SJCRH30 (cell line): ENCODE results near the gene RABGAP1L. TPM values are rescaled to one million over a fixed set of nuclear protein-coding genes. Genes with fewer than 3 reads are reported as not detected.

Experiments
- DNase-seq, 2 experiments: peaks; one replicate each; pipeline ENCODE4 v3.0.0-alpha.2; 2015 to 2020
- H3K27ac ChIP-seq: fragments of 250-450 bp; sonication (Bioruptor Pico); 2 replicates; pipeline ENCODE4 v1.5.1; 2020; ENCODE audit warnings: mild to moderate bottlenecking, moderate library complexity
- H3K27me3 ChIP-seq: fragments of 250-450 bp; sonication (Bioruptor Pico); 2 replicates; pipeline ENCODE4 v1.5.1; 2020; ENCODE audit warnings: mild to moderate bottlenecking, moderate library complexity
- H3K36me3 ChIP-seq: fragments of 250-450 bp; sonication (Bioruptor Pico); 2 replicates; pipeline ENCODE4 v1.5.1; 2020; ENCODE audit warnings: mild to moderate bottlenecking, moderate library complexity
- H3K4me1 ChIP-seq: fragments of 250-450 bp; sonication (Bioruptor Pico); 2 replicates; pipeline ENCODE4 v1.5.1; 2020; ENCODE audit warnings: mild to moderate bottlenecking, moderate library complexity
- H3K4me3 ChIP-seq: fragments of 250-450 bp; sonication (Bioruptor Pico); 2 replicates; pipeline ENCODE4 v1.5.1; 2020; ENCODE audit warnings: mild to moderate bottlenecking, moderate library complexity
- H3K9me3 ChIP-seq: fragments of 250-450 bp; sonication (Bioruptor Pico); replicated peaks from 2 replicates; pipeline ENCODE4 v1.5.1; 2020; ENCODE audit warnings: mild to moderate bottlenecking, moderate library complexity
- total RNA-seq: library from RNA; depleted of rRNA; stranded (reverse); fragments of >200 nt; shearing (Covaris generic); gene quantifications from 2 replicates; pipeline ENCODE4 v1.2.3, GENCODE V29; 2014

Gene RABGAP1L
- total RNA-seq, 1 experiment from 2014 or later, result 22.6 TPM

DNA sequence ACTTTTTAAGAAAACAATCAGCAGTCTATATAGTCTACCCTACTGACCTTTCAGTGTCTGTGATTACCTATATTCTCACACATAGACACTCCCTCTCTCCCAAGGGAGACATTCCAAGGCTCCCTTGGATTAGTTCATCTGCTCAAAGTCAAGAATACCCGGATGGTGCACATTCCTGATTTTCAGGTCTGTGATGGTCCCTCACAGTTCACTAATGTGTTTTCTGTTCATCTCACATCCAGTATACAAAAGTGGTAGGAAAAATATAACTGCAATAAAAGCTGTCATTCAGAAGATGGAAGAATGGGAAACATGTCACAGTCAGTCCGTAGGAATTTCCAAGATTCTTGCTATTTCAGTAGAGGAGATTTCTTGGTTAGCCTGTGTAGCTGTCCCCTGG, 616.3 kb downstream of the RABGAP1L start:
- H3K4me3 ChIP-seq, result no peak overlapping the region
- no peaks in the 10 kb centered on the region for H3K4me1 ChIP-seq
- no peak overlapping the region for H3K27ac ChIP-seq
- DNase-seq, result no peak
- no peaks in the 10 kb centered on the region for H3K36me3 ChIP-seq
- H3K9me3 ChIP-seq, result no peaks in the 10 kb centered on the region
- H3K27me3 ChIP-seq, result no peaks in the 10 kb centered on the region

DNA sequence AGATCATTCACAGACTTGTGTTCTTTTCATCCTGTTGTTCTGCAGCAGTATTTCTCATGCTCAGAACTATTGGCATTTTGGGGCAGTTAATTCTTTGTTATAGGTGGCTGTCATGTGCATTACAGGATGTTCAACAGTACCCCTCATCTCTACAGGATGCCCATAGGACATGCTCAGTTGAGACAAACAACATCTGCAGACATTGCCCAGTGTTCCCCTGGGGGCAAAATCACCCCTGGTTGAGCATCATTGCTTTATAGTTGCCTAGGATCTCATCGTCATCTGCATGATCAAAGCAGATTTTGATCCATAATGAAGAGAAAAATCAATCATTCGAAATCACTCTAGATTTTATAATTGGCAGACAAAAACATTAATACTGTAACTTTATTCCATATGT, 617.9 kb downstream of the RABGAP1L start:
- Histone ChIP-seq H3K27ac (no peak overlapping the region), H3K4me3 (no peak overlapping the region), H3K9me3 (no peaks in the 10 kb centered on the region), H3K4me1 (no peaks in the 10 kb centered on the region), H3K27me3 (no peaks in the 10 kb centered on the region), H3K36me3 (no peaks in the 10 kb centered on the region)
- no peak for DNase-seq

DNA sequence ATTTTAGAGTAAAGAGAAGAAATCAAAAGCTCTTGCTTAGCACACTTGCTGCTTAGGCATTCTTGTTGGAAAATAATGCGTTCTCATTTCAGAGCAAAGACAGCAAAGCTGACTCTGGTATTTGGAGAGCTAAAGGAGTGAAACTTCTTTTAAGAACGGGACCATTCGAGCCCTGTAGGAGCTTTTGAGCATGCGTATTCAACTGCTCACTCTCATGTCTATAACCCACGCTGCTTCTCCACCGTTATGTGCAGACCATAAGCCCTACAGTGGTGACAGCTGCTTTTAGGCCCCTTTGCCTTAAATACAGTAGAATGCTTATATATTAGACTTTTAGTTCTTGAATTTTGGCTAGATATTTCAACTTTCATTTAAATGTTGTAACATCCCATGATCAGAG, 626.2 kb downstream of the RABGAP1L start:
- H3K9me3 ChIP-seq, result no peaks in the 10 kb centered on the region
- no peaks in the 10 kb centered on the region for H3K27me3 ChIP-seq
- H3K27ac ChIP-seq, result peak overlapping the region; percentile 34
- peaks cover 16% of the 10 kb centered on the region; the same call in 1 of the 2 replicates for H3K4me1 ChIP-seq
- H3K36me3 ChIP-seq, result no peaks in the 10 kb centered on the region
- H3K4me3 ChIP-seq, result peak overlapping the region; percentile 34
- DNase-seq, result peak; percentile 43 to 69

DNA sequence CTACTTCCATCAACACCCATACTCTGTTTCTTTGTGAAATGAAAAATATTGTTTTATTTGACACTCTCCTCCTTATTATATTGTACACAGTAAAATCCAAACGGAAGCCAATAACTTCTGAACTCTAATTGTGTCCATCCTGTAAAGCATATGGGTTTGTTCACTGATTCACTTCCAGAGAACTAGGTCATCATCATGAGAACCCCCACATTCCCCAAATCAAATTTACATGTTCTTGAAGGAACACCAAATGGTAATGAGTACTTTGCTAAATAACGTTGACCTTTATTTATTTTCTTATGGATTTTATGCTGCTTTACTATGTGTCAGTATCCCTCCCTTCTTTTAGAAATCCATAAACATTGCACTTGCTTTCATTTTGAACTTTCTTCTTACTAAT, 627.0 kb downstream of the RABGAP1L start:
- Histone ChIP-seq H3K9me3 (no peaks in the 10 kb centered on the region), H3K27ac (no peak overlapping the region), H3K27me3 (no peaks in the 10 kb centered on the region), H3K4me3 (no peak overlapping the region), H3K4me1 (peaks cover 16% of the 10 kb centered on the region; the same call in 1 of the 2 replicates), H3K36me3 (no peaks in the 10 kb centered on the region)
- no peak for DNase-seq

DNA sequence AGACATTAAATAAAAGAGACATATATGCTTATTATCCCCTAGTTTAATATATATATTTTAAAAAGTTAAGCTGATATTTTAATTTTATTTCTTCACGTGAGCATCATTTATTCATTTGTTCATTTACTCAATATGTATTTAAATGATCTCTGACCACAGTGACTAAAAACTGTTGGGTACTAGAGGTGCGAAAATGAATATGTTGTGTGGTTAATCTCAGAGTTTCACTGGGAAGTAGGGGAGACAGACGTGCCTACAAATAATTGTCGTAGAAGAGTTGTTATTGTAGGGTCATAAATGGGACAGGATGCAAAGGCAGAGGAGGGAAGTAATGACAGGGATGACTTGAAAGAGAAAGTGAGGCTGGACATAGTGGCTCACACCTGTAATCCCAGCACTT, 627.4 kb downstream of the RABGAP1L start:
- DNase-seq, result no peak
- H3K27ac ChIP-seq, result no peak overlapping the region
- no peaks in the 10 kb centered on the region for H3K9me3 ChIP-seq
- no peak overlapping the region for H3K4me3 ChIP-seq
- no peaks in the 10 kb centered on the region for H3K36me3 ChIP-seq
- peaks cover 16% of the 10 kb centered on the region; the same call in 1 of the 2 replicates for H3K4me1 ChIP-seq
- no peaks in the 10 kb centered on the region for H3K27me3 ChIP-seq

DNA sequence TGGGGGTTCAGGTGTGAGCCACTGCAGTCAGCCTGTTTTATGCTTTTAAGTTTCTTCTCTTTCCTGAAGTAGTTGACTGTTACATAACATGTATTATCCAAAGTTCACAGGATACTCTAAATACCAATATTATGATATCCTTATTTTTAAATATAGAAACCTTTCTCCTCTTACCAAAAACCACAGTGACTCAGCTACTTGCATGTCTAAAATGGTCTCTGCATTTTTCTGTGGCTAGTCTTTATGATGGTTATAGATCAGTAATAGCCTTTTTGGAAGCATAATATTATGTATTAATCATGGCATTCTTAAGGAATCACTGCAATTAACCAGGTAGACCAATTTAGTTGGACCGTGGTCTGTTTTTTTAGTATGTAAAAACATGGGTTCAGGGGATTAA, 629.7 kb downstream of the RABGAP1L start:
- Histone ChIP-seq H3K9me3 (no peaks in the 10 kb centered on the region), H3K27me3 (no peaks in the 10 kb centered on the region), H3K4me3 (no peak overlapping the region), H3K36me3 (no peaks in the 10 kb centered on the region), H3K4me1 (peaks cover 16% of the 10 kb centered on the region; the same call in 1 of the 2 replicates), H3K27ac (peak overlapping the region; percentile 52)
- DNase-seq, result no peak

DNA sequence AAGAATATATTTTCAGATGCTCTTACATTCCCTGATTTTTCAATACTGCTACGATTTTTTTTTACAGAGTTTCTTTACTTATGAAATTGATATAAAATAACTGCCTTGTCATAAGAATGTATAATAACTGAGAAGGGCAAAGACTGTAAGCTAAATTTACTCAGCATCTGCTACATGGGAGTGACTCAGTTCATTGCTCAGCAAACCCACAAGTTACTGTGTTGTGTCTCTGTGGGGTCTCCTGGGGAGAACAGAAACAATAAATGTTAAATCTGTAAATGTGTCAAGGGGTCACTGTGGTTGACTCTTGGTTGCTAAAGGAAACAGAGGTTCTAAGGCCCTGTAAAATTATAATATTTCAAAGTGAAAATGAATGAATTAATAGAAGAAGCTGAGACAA, 630.1 kb downstream of the RABGAP1L start:
- peak overlapping the region; percentile 52 for H3K27ac ChIP-seq
- H3K36me3 ChIP-seq, result no peaks in the 10 kb centered on the region
- H3K4me3 ChIP-seq, result no peak overlapping the region
- peaks cover 19% of the 10 kb centered on the region for H3K4me1 ChIP-seq
- H3K27me3 ChIP-seq, result no peaks in the 10 kb centered on the region
- DNase-seq, result peak in 1 of 2 experiments; percentile 30
- no peaks in the 10 kb centered on the region for H3K9me3 ChIP-seq

DNA sequence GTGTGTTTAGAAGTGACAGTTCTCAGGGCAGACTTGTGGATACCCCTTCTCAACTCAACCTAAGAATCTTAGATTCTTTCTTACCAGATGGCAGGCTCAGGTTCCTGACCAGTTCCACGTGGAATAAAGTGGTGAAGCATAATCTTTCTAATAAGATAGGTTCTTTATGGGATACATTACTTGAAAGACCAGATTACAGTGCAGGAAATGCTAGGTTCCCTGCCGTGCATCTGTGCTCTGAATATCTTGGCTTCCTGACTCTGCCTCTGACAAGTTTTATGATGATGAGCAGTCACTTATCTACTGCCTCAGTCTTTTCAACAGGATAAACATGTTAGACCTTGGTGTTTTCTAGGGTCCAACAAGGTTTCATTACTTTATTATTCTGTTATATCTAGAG, 632.5 kb downstream of the RABGAP1L start:
- H3K4me3 ChIP-seq, result no peak overlapping the region
- no peaks in the 10 kb centered on the region for H3K36me3 ChIP-seq
- H3K27me3 ChIP-seq, result no peaks in the 10 kb centered on the region
- no peaks in the 10 kb centered on the region for H3K9me3 ChIP-seq
- no peak for DNase-seq
- H3K27ac ChIP-seq, result no peak overlapping the region
- peaks cover 32% of the 10 kb centered on the region for H3K4me1 ChIP-seq

DNA sequence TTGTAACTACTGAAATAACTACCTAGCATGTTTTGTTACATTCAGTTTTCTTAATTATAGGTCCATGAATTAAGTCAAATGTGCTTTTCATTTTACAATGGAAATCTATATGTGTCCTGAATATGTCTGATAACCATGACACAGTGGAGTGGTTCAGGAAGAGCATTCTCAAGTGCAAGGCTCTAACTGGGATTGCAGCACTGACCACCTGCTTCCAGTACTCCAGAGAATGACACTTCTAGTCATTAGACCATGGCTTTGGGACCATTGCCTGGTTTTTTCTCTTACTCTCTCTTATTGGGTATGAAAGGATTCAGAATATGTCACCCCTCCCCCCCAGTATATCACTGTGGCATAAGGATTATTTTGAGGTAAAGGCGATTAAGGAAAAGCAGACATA, 635.5 kb downstream of the RABGAP1L start:
- peak; percentile 65 to 86 for DNase-seq

DNA sequence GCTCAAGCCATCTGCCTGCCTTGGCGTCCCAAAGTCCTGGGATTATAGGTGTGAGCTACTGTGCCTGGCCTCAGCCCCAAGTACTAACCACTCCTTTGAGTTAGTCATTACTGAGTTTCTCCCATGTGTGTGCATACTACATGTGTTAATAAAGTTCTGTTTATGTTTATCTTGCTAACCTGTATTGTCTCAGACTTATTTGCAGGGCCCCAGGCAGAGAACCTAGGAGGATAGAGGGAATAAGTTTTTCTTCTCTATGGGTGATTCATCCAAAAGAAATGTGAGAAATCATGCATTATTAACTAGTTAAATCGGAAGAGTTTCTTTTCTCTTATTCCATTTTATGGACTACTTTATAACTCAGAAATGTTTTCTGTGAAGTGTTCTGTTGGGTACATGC, 636.5 kb downstream of the RABGAP1L start:
- H3K36me3 ChIP-seq, result no peaks in the 10 kb centered on the region
- no peaks in the 10 kb centered on the region for H3K9me3 ChIP-seq
- no peaks in the 10 kb centered on the region for H3K27me3 ChIP-seq
- H3K4me3 ChIP-seq, result no peak overlapping the region
- peaks cover 30% of the 10 kb centered on the region for H3K4me1 ChIP-seq
- no peak overlapping the region for H3K27ac ChIP-seq
- no peak for DNase-seq

More for the DNA sequence above, 635.5 kb downstream of the RABGAP1L start:
- Histone ChIP-seq H3K27ac (peak overlapping the region; percentile 46), H3K4me1 (peaks cover 29% of the 10 kb centered on the region), H3K9me3 (no peaks in the 10 kb centered on the region), H3K4me3 (no peak overlapping the region), H3K27me3 (no peaks in the 10 kb centered on the region), H3K36me3 (no peaks in the 10 kb centered on the region)

DNA sequence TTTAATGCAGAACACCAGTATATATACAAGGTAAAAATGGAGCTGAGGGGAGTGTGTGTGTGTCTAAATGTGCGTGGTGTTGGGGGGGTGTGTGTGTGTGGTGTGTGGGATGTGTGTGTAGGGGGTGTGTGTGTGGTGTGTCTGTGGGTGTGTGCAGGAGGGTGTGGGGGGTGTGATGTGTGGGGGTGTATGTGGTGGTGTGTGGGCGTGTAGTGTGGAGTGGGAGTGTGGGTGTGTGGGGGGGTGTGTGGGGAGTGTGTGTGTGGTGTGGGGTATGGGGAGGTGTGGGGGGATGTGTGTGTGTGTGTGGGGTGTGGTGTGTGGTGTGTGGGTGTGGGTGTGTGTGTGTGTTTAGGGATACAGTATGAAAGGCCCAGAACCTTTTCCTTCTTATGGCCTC, 638.1 kb downstream of the RABGAP1L start:
- H3K27ac ChIP-seq, result no peak overlapping the region
- H3K4me3 ChIP-seq, result no peak overlapping the region
- no peaks in the 10 kb centered on the region for H3K36me3 ChIP-seq
- H3K4me1 ChIP-seq, result peaks cover 32% of the 10 kb centered on the region
- H3K27me3 ChIP-seq, result no peaks in the 10 kb centered on the region
- DNase-seq, result no peak
- H3K9me3 ChIP-seq, result no peaks in the 10 kb centered on the region

DNA sequence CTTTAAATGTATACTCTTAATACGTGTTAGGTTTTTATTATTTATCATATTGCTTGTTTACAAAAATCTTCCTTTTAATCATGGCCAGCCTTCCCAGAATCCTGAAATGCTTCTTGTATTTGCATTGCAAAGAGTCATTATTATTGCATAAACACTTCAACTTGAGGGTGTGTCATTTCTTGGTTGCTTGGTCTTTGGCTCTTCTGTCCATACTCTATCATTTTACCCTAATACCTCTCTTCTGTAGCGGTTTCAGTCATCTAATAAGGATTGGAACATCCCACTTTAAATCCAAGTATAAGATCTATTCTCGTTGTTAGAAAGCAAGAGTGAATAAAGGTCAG, 639.8 kb downstream of the RABGAP1L start:
- H3K36me3 ChIP-seq, result no peaks in the 10 kb centered on the region
- H3K9me3 ChIP-seq, result no peaks in the 10 kb centered on the region
- peaks cover 32% of the 10 kb centered on the region for H3K4me1 ChIP-seq
- no peak for DNase-seq
- no peaks in the 10 kb centered on the region for H3K27me3 ChIP-seq
- H3K27ac ChIP-seq, result peak overlapping the region; percentile 65
- H3K4me3 ChIP-seq, result peak overlapping the region; percentile 61

DNA sequence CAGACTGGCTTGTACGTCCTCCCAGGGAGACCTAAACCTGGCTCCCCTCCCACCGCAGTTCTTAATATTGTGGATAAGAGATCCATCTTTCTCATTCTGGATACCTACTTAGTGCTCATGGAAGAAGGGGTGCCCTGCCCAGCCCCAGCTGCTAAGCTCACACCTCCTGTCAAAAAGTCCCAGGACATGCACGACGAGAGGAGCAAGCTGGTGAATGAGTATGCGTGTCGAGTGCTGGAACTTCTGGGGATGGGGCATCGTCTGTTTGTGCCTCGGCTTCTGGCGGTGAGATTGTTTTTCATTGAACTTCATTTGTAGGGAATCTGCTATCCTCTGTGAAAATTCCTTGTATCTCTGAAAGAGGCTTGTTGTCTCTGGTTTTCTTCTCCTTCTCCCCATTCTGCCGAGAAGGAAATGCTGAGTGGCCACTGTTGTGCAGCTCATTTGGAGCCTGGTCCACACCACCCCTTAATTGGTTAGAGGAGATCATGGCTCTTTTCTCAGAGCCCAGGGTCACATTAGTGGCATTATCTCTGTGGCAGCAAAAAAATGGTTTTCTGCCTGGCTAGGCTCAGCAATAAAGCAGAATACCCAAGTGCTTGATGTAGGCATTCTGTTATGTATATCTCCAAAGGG, 641.0 kb downstream of the RABGAP1L start:
- peaks cover 20% of the 10 kb centered on the region for H3K4me1 ChIP-seq
- H3K4me3 ChIP-seq, result peak overlapping the region; percentile 61
- DNase-seq, result peak in 1 of 2 experiments; percentile 35
- peak overlapping the region; percentile 65 for H3K27ac ChIP-seq
- H3K27me3 ChIP-seq, result no peaks in the 10 kb centered on the region
- H3K9me3 ChIP-seq, result no peaks in the 10 kb centered on the region
- no peaks in the 10 kb centered on the region for H3K36me3 ChIP-seq

DNA sequence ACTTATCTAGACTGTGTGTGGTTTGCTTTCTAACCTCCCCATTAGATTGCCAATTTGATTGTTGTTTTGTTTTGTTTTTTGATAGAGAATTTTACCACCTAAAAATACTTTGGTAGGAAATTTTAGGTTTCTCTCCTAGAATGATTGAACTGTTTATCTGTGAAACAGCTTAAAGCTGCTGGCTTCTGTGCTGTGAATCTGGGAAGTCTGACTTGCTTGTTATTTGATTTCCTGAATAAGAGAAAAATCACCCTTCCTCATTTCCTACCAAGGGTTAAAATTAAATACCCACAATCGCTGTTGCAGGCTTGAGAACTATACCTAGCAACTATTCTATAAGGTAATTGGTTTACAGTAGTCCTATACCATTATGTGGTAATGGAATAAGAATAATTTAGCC, 641.6 kb downstream of the RABGAP1L start:
- no peak for DNase-seq
- no peaks in the 10 kb centered on the region for H3K36me3 ChIP-seq
- no peaks in the 10 kb centered on the region for H3K9me3 ChIP-seq
- H3K4me3 ChIP-seq, result peak overlapping the region; percentile 61
- H3K27me3 ChIP-seq, result no peaks in the 10 kb centered on the region
- H3K4me1 ChIP-seq, result peaks cover 15% of the 10 kb centered on the region
- no peak overlapping the region; the same call in 1 of the 2 replicates for H3K27ac ChIP-seq

DNA sequence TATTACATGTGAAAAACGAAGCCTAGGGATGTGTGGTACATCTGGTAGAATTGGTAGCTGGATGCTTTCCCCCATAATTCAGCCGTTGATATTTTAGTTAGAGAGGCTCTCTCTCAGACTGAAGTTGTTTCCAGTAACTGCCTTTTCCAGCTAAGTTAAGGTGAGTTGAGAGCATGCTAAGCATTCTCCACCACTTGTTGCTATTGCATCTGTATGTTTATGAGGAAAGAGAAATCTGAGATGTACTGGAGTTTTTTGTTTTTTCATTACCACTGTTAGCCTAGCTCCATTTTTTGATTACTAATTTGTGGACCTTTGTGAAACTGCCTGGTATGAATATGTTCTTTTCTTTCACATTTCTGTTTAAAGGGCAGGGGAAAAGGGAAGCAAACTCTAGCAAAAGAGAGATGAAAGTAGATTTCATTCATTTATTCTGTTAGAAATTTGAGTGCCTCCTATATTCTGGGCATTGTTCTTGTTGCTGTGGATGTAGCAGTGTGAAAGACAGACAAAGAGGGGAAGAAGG, 650.5 kb downstream of the RABGAP1L start:
- Histone ChIP-seq H3K27ac (no peak overlapping the region), H3K4me1 (peaks cover 17% of the 10 kb centered on the region), H3K9me3 (no peaks in the 10 kb centered on the region)

DNA sequence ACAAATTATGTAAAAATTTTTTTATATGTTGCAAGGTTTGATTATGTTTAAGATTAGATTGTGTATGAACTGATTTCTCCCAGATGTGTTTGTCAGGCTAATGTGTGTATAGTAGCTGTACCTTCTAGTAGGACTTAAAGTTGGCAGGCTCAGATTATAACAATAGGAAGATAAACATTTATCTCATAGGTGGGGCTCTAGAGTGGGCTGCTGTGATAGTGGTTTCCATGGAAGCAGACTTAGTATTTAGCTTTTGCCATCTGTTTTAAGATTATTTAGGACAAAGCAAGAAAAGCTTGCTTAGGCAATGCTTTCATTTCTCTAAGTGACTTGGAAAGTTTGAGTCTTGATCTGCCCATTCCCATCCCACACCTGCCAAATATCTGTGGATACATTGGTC, 652.7 kb downstream of the RABGAP1L start:
- Histone ChIP-seq H3K27ac (no peak overlapping the region), H3K9me3 (no peaks in the 10 kb centered on the region), H3K36me3 (no peaks in the 10 kb centered on the region), H3K27me3 (no peaks in the 10 kb centered on the region), H3K4me3 (no peak overlapping the region), H3K4me1 (peaks cover 17% of the 10 kb centered on the region)
- DNase-seq, result no peak

More for the DNA sequence above, 650.5 kb downstream of the RABGAP1L start:
- DNase-seq, result no peak
- Histone ChIP-seq H3K36me3 (no peaks in the 10 kb centered on the region), H3K4me3 (no peak overlapping the region), H3K27me3 (no peaks in the 10 kb centered on the region)
